Heart right ventricle (tissue), 16 donors: ENCODE measurements around the gene SIDT2. TPM values are rescaled to one million over a fixed set of nuclear protein-coding genes. Genes with fewer than 3 reads are reported as not detected.

Experiments used
- ATAC-seq, 8 donors: fragments of 200-7000 bp; cut with Tn5 transposase; one replicate each; pipeline ENCODE4 v1.9.1; 2020; ENCODE audit warnings: mild to moderate bottlenecking in 8 of 8, moderate library complexity in 8 of 8, moderate number of reproducible peaks in 1 of 8
- DNase-seq, 2 donors: peaks; one replicate each; pipeline ENCODE4 v3.0.0-alpha.2; 2020
- H3K27ac ChIP-seq, 10 donors: fragments of 200-600 bp; sonication (generic) in 2 of 10; one replicate each; pipeline versions ENCODE4 v1.5.0 to v1.8.0; 2020 to 2022; ENCODE audit warnings: mild to moderate bottlenecking in 3 of 10
- H3K27me3 ChIP-seq, 7 donors: fragments of 200-600 bp; one replicate each; pipeline ENCODE4 v1.8.0; 2021 to 2022; ENCODE audit warnings: mild to moderate bottlenecking in 2 of 7
- H3K36me3 ChIP-seq, 9 donors: fragments of 200-600 bp; sonication (generic) in 1 of 9; one replicate each; pipeline versions ENCODE4 v1.5.0 to v1.8.0; 2020 to 2022; ENCODE audit warnings: mild to moderate bottlenecking in 2 of 9
- H3K4me1 ChIP-seq, 9 donors: fragments of 200-600 bp; sonication (generic) in 1 of 9; one replicate each; pipeline versions ENCODE4 v1.5.0 to v1.8.0; 2020 to 2022; ENCODE audit warnings: mild to moderate bottlenecking in 4 of 9
- H3K4me3 ChIP-seq, 10 donors: fragments of 200-600 bp; sonication (generic) in 2 of 10; one replicate each; pipeline versions ENCODE4 v1.5.0 to v1.8.0; 2020 to 2022; ENCODE audit warnings: mild to moderate bottlenecking in 7 of 10, moderate library complexity in 2 of 10
- H3K9me3 ChIP-seq, 11 donors: fragments of 200-600 bp in 10 of 11; sonication (generic) in 2 of 11; one replicate each; pipeline versions ENCODE4 v1.5.0 to v1.8.0; 2013 to 2022; ENCODE audit warnings: mild to moderate bottlenecking in 2 of 11, control low read depth in 1 of 11, moderate library complexity in 1 of 11
- CTCF ChIP-seq, 9 donors: fragments of 200-600 bp; sonication (generic) in 2 of 9; IDR thresholded peaks; one replicate each; pipeline versions ENCODE4 v1.5.0 to v1.8.0; 2021 to 2022; ENCODE audit warnings: antibody characterized with exemption in 9 of 9, mild to moderate bottlenecking in 5 of 9, moderate library complexity in 1 of 9
- WGBS, 2 donors: extraction: QIAGEN DNeasy Blood & Tissue Kit; methylation state at CpG; one replicate each; pipeline ENCODE4 v1.1.7; 2013; ENCODE audit warnings: inconsistent platforms in 1 of 2; 5-methylcytosine and 5-hydroxymethylcytosine counted together
- intact Hi-C, 10 donors: fragments of 100-400 bp; cut with DNase I; formaldehyde crosslinking; loops; one replicate each; pipeline versions ENCODE4 v1.11.1 to v1.14.2; 2022
- polyA plus RNA-seq, 2 donors: library from polyadenylated mRNA; stranded (reverse); fragments of 200-250 nt; gene quantifications; one replicate each; pipeline ENCODE4 v1.2.3, GENCODE V29; 2013
- total RNA-seq, 10 donors: library from RNA; stranded (reverse); fragmentation: NEBNext Ultra II Directional in 3 of 10; extraction: Animal tissue kit (Norgen Biotek cat#: 25700) in 3 of 10; gene quantifications; one replicate each; pipeline versions ENCODE4 v1.2.1 to v1.2.4, GENCODE V29; 2021 to 2023
- donor health status: Arrhythmogenic right ventricular cardiomyopathy.
- donor health status: ischemic (EF 13 %, LVEDD 7.1; RV severe dilation, severe dysfunction).
- donor health status: healthy with polysubstance abuse.
- donor health status: DM: no; HTN: yes; CAD: no.
- donor health status: DM: no; HTN: no; CAD: no.
- donor health status: ischemic (EF 25% LVEDD 6.9; RV normal size, moderate dysfunction).
- donor health status: ischemic (EF 25% LVEDD 5.7; RV mildly dilated, moderate dysfunction).
- donor health status: healthy.
- donor health status: DM: yes; HTN: yes; CAD: no.
- donor health status: Ischemic cardiomyopathy.
- donor health status: ischemic (EF 35%, LVEDD 5.7; RV mildly dilated, moderate dysfunction).
- donor health status: nonischemic (EF 11% LVEDD 7.7; RV severe dilation, severe dysfunction).
- donor health status: DM: yes; HTN: yes; CAD: no.
- donor health status: PGD.
- donor health status: ischemic (EF 29% LVEDD 5.4; RV normal size, mild dysfunction).
- donor health status: nonischemic (EF 23%, LVEDD 6.1; RV moderate dilation, normal function).

The SIDT2 gene
- total and polyA plus RNA-seq, 12 donors, result 13.0 to 33.6 (median 22.0) TPM

GRCh38 chr11:117143390-117143789 lies 35.2 kb upstream of the SIDT2 start:
- H3K36me3 ChIP-seq, result peaks cover 0 to 24% (median 8%) of the 10 kb centered on the region in 9 donors
- H3K4me3 ChIP-seq, result peak overlapping the region; percentile 71 to 97 (median 84)
- intact Hi-C loops, result loop anchor here in 4 of 10 donors (5.0 to 10.0 kb wide), 4 partner anchors 34 to 81 kb away; partner anchors contain the start of gene SIDT2 (in 1 of the 4)
- peak overlapping the region; percentile 86 to 97 (median 94) for H3K27ac ChIP-seq
- ATAC-seq (peak in 6 of 8 donors; percentile 26 to 57 (median 48)), DNase-seq (peak; percentile 30)
- H3K4me1 ChIP-seq, result peaks cover 0 to 44% (median 36%) of the 10 kb centered on the region in 9 donors
- no peaks in the 10 kb centered on the region for H3K9me3 ChIP-seq
- H3K27me3 ChIP-seq, result no peaks in the 10 kb centered on the region
- 8% methylated on average over 5 of the region's 5 CpGs for WGBS, 2 donors
- no peak for TF ChIP-seq CTCF (IDR thresholded peaks at IDR 0.05)

- peaks cover 0 to 47% (median 39%) of the 10 kb centered on the region in 9 donors for H3K4me1 ChIP-seq
- ATAC-seq (peak; percentile 96 to 98 (median 97)), DNase-seq (peak; percentile 96 to 97)
- no peak for TF ChIP-seq CTCF (IDR thresholded peaks at IDR 0.05)
- H3K9me3 ChIP-seq, result no peaks in the 10 kb centered on the region
- H3K4me3 ChIP-seq, result peak within 1 kb of the TSS; percentile 71 to 97 (median 84)
- 0% methylated on average over 46 to 48 of the region's 48 CpGs for WGBS, 2 donors
- H3K27ac ChIP-seq, result peak within 1 kb of the TSS; percentile 86 to 97 (median 94)
- no peaks in the 10 kb centered on the region for H3K27me3 ChIP-seq
- intact Hi-C loops, result loop anchor here in 4 of 10 donors (5.0 to 10.0 kb wide), 4 partner anchors 33 to 81 kb away; partner anchors contain the start of gene SIDT2 (in 1 of the 4)
- peaks cover 0 to 30% (median 8%) of the 10 kb centered on the region in 9 donors for H3K36me3 ChIP-seq
These were observed 34.6 kb upstream of the SIDT2 start, which contains the start of gene PAFAH1B2 for GRCh38 chr11:117143871-117144476. TSS of gene PAFAH1B2 (plus strand) at chr11:117144287. CDS start at chr11:117152448, 8,161 bp downstream.

- DNase-seq (peak; percentile 53 to 78), ATAC-seq (peak; percentile 74 to 89 (median 78))
- intact Hi-C loops, result loop anchor here in 4 of 10 donors (5.0 to 10.0 kb wide), 5 partner anchors 33 to 80 kb away; partner anchors contain the start of gene SIDT2 (in 1 of the 4)
- Histone ChIP-seq H3K27ac (peak overlapping the region; percentile 86 to 97 (median 94)), H3K36me3 (peaks cover 0 to 32% (median 8%) of the 10 kb centered on the region in 9 donors), H3K9me3 (no peaks in the 10 kb centered on the region), H3K4me3 (peak overlapping the region; percentile 71 to 97 (median 84)), H3K4me1 (peaks cover 0 to 51% (median 47%) of the 10 kb centered on the region in 9 donors), H3K27me3 (no peaks in the 10 kb centered on the region)
- TF ChIP-seq CTCF (IDR thresholded peaks at IDR 0.05), result no peak
- WGBS, 2 donors, result 1% methylated on average over 50 to 62 of the region's 62 CpGs
These were observed 33.8 kb upstream of the SIDT2 start for GRCh38 chr11:117144477-117145392.

GRCh38 chr11:117145393-117145761 lies 33.2 kb upstream of the SIDT2 start:
- intact Hi-C loops, result loop anchor here in 2 of 10 donors (5.0 to 10.0 kb wide), 2 partner anchors 37 to 79 kb away; no protein-coding TSS in a partner anchor
- TF ChIP-seq CTCF (IDR thresholded peaks at IDR 0.05), result peak in 2 of 9 donors; percentile 9 to 16
- no peak for DNase-seq
- H3K27me3 ChIP-seq, result no peaks in the 10 kb centered on the region
- H3K27ac ChIP-seq, result peak overlapping the region in 9 of 10 donors; percentile 90 to 97 (median 94)
- no peak for ATAC-seq
- peaks cover 0 to 37% (median 8%) of the 10 kb centered on the region in 9 donors for H3K36me3 ChIP-seq
- peaks cover 0 to 58% (median 52%) of the 10 kb centered on the region in 9 donors for H3K4me1 ChIP-seq
- 4 to 11% methylated on average over 5 of the region's 5 CpGs for WGBS, 2 donors
- peak overlapping the region; percentile 71 to 97 (median 84) for H3K4me3 ChIP-seq
- no peaks in the 10 kb centered on the region for H3K9me3 ChIP-seq
